ENCODE data around the gene PPFIA2.

- TF ChIP-seq CTCF (IDR thresholded peaks at IDR 0.05), result no peak
- no peak for TF ChIP-seq EP300 (IDR thresholded peaks at IDR 0.05)
- TF ChIP-seq POLR2A (IDR thresholded peaks at IDR 0.05), result no peak
- no peak for TF ChIP-seq POLR2AphosphoS5 (IDR thresholded peaks at IDR 0.05)
Measured at GRCh38 chr12:81591256-81591655, 167.9 kb downstream of the PPFIA2 start.

Data from stomach (tissue), 4 donors.